GM12874 (cell line): ENCODE measurements around the gene PDE7B.

Experiments used
- CTCF ChIP-seq: IDR thresholded peaks from 2 replicates; pipeline ENCODE4 v1.5.1; 2011; ENCODE audit warnings: low read depth, mild to moderate bottlenecking, control low read depth, low read length, moderate library complexity; ENCODE audit not compliant: insufficient read depth

The PDE7B gene

GRCh38 chr6:136073216-136073615 is 221.7 kb downstream of the PDE7B start:
- TF ChIP-seq CTCF, result no peak

- no peak for TF ChIP-seq CTCF
Observed at GRCh38 chr6:136076496-136076895, 225.0 kb downstream of the PDE7B start.

- no peak for TF ChIP-seq CTCF
Observed at GRCh38 chr6:136077834-136078576, 226.5 kb downstream of the PDE7B start.

GRCh38 chr6:136079701-136080565 is 228.4 kb downstream of the PDE7B start:
- TF ChIP-seq CTCF, result no peak

- no peak for TF ChIP-seq CTCF
Observed at GRCh38 chr6:136083540-136083939, 232.0 kb downstream of the PDE7B start.

GRCh38 chr6:136084403-136084802 is 232.9 kb downstream of the PDE7B start:
- no peak for TF ChIP-seq CTCF

GRCh38 chr6:136085370-136086115 is 234.0 kb downstream of the PDE7B start:
- no peak for TF ChIP-seq CTCF
